Omental fat pad (tissue), 4 donors: Measurements from ENCODE around the gene ADGRL3. TPM values are rescaled to one million over a fixed set of nuclear protein-coding genes. Genes with fewer than 3 reads are reported as not detected.

Experiments used
- ATAC-seq: fragments of 150-250 bp; one replicate; pipeline ENCODE4 v1.9.1; 2016; ENCODE audit warnings: mild to moderate bottlenecking, moderate library complexity; ENCODE audit not compliant: low FRiP score
- DNase-seq: peaks from one replicate; pipeline ENCODE4 v3.0.0-alpha.2; 2019; ENCODE audit warnings: low spot score
- total RNA-seq, 4 donors: library from RNA; depleted of rRNA; stranded (reverse); fragments of >200 nt; gene quantifications; one replicate each; pipeline ENCODE4 v1.1.0, GENCODE V29; 2016
- TF ChIP-seq, protein P1 (sequence below), 3 donors: fragments of 450-650 bp; IDR thresholded peaks; one replicate each; pipeline ENCODE4 v1.5.1; 2016 to 2017; ENCODE audit warnings: antibody characterized with exemption in 3 of 3, mild to moderate bottlenecking in 3 of 3, moderate library complexity in 2 of 3

ADGRL3 gene
- total RNA-seq, 4 donors from 2014 or later: 2.5 to 16.4 (median 4.6) TPM

- ATAC-seq (no peak), DNase-seq (no peak)
- TF ChIP-seq, protein P1, sequence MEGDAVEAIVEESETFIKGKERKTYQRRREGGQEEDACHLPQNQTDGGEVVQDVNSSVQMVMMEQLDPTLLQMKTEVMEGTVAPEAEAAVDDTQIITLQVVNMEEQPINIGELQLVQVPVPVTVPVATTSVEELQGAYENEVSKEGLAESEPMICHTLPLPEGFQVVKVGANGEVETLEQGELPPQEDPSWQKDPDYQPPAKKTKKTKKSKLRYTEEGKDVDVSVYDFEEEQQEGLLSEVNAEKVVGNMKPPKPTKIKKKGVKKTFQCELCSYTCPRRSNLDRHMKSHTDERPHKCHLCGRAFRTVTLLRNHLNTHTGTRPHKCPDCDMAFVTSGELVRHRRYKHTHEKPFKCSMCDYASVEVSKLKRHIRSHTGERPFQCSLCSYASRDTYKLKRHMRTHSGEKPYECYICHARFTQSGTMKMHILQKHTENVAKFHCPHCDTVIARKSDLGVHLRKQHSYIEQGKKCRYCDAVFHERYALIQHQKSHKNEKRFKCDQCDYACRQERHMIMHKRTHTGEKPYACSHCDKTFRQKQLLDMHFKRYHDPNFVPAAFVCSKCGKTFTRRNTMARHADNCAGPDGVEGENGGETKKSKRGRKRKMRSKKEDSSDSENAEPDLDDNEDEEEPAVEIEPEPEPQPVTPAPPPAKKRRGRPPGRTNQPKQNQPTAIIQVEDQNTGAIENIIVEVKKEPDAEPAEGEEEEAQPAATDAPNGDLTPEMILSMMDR (IDR thresholded peaks at IDR 0.05): no peak
These were observed 93.7 kb downstream of the ADGRL3 start for GRCh38 chr4:61293707-61294400.

- TF ChIP-seq, protein P1 (IDR thresholded peaks at IDR 0.05): no peak
- ATAC-seq (no peak), DNase-seq (no peak)
These were observed 94.8 kb downstream of the ADGRL3 start for GRCh38 chr4:61294936-61295335.

- DNase-seq: no peak
- no peak for ATAC-seq
- TF ChIP-seq, protein P1 (IDR thresholded peaks at IDR 0.05): no peak
These were observed 96.0 kb downstream of the ADGRL3 start for GRCh38 chr4:61296144-61296543.

GRCh38 chr4:61298178-61298740 is 98.1 kb downstream of the ADGRL3 start:
- TF ChIP-seq, protein P1 (IDR thresholded peaks at IDR 0.05): no peak
- DNase-seq: no peak

GRCh38 chr4:61299316-61299715 is 99.2 kb downstream of the ADGRL3 start:
- no peak for ATAC-seq
- DNase-seq: no peak
- TF ChIP-seq, protein P1 (IDR thresholded peaks at IDR 0.05): no peak

More at GRCh38 chr4:61298178-61298740, 98.1 kb downstream of the ADGRL3 start:
- ATAC-seq: no peak

- ATAC-seq (no peak), DNase-seq (no peak)
- TF ChIP-seq, protein P1 (IDR thresholded peaks at IDR 0.05): no peak
These were observed 100.2 kb downstream of the ADGRL3 start for GRCh38 chr4:61300266-61300844.
